Anterior cingulate cortex (tissue), 58 donors: Measurements from ENCODE around the gene ZDHHC16.
"Not testable (repeated sequence)": the region's sequence is repeated elsewhere in the genome, so short reads cannot be mapped to it uniquely, and the experiment has no call there.

Source experiments
- DNase-seq, 58 donors: peaks; one replicate each; lab custom pipeline; 2025; lab: John Stamatoyannopoulos, UW

ZDHHC16 gene

DNA sequence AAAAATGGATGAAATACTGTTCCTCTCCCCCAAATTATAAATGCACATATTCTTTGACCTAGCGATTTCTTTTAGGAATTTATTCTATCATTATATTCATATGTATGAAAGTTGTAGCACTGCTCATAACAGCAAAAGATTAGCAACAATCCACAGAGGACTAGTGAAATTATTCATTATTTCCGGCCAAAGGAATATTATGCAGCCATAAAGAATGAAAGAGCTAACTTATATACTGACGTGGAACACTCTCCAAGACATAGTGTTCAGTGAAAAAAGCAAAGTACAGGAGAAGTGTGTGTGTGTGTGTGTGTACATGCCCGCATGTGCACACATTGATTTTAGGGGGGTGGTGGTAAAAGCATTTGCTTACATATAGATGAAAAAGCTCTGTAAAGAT lies 28.9 kb downstream of the ZDHHC16 start:
- DNase-seq: no peak

DNA sequence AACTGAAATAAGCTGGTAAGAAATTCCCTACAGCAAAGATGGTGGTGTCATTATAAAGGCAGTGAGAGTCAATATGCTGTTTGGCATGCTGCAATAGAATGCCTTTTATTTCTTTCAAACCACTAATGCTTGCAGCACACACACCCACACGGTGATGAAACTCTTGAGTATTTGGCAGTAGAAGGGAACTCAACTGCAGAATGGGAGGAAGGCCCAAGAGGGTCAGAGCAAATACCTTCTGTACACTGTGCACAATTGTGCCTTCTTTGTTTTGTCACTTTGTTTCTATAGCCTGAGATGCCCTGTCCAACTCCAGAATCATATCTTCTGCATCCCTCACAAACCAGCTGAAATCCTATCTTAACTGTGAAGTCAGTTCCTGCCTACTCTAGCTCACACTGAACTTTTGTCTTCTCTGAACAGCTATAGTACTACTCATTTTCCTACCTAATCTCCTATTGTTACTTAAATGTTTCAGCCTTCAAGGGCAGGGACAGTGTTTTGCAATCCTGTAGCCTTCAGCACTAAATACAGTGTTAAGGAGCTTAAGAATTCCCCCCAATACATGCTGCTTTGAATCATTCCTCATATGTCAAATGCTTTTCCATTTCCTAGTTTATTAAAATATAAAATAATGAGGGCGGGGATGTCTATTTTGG lies 30.1 kb downstream of the ZDHHC16 start:
- peak in 1 of 58 donors; percentile 31 for DNase-seq

DNA sequence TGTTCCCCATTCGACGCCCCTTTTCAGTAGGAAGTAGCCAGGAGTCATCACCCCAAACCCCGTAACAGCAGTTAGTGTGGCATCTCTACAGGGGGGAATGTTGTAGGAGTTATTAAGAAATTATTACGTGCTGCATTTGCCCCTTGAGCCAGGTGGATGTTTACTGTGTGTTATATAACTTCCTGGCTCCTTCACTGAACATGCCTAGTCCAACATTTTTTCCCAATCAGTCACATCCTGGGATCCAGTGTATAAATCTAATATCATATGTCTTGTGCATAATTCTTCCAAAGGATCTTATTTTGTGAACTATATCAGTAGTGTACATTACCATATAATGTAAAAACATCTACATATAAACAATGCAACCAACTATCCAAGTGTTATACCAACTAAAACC lies 33.4 kb downstream of the ZDHHC16 start:
- DNase-seq: not testable (repeated sequence)

- DNase-seq: no peak
Measured at GRCh38 chr10:97479939-97480338, 34.0 kb downstream of the ZDHHC16 start.

GRCh38 chr10:97481071-97481470 lies 35.1 kb downstream of the ZDHHC16 start:
- DNase-seq: no peak

DNA sequence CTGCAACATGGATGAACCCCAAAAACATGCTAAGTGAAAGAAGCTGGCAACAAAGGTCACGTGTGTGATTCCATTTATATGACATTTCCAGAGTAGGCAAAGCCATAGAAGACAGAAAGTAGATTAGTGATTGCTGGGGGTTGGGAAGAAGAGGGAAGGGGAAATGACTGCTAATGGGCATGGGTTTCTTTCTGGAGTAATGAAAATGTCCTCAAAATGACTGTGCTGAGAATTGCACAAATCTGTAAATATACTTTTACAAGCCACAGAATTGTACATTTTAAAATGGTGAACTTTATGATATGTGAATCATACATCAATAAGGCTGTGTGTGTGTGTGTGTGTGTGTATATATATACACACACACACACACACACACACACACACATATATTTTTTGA lies 36.4 kb downstream of the ZDHHC16 start:
- DNase-seq: no peak

DNA sequence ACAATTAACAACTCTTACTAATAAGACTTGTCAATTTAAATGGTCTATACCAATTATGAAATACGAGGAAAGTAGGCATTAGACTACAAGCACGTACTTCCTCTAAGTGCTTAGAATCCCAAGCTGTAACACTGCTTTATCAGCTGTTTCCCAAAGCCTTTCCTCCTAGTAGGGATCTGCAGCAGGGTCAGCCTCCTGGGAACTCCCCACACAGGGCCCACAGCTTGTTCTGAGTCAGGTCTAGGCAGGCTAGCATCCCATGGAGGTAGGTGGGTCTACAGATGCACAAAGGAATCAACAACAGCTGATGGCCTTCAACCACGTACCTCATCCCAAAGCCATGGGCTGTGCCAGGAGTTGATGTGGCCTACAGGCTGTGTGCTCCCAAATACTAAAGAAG lies 37.5 kb downstream of the ZDHHC16 start:
- no peak for DNase-seq

DNA sequence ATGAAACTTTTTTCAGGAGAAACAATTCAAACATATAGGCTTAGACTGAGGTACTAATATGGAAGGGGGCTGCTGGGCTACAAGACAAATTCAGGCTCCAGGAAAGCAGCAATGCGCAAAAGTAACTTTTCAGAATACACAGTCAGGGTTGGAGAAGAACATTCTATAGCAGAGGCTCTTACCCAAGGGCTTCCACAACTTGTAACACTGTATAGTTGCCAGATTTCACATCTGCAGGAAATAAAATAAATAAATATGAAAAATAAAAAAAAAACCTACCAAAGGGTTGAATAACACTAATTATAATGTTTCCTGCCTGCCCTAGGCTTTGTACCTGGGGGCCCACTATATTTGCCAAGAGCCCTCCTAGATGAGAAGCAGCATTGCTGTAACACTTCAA lies 37.9 kb downstream of the ZDHHC16 start:
- DNase-seq: no peak

DNA sequence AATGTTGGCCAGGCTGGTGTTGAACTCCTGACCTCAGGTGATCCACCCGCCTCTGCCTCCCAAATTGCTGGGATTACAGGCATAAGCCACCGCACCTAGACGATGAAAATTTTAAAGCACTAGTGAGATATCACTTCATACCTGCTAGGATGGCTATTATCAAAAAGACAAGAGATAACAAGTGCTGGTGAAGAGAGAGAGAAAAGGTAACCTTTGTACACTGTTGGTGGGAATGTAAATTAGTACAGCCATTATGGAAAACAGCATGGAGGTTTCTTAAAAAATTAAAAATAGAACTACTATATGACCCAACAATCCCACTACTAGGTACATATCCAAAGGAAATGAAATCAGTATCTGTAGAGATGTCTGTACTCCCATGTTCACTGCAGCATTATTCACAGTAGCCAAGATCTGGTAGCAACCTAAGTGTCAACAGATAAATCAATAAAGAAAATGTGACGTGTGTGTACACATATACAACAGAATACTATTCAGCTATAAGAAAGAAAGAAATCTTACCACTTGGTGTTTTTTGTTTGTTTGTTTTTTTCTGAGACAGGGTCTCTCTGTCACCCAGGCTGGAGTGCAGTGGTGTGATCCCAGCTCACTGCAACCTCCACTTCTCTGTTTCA lies 39.8 kb downstream of the ZDHHC16 start:
- DNase-seq: no peak

- peak in 44 of 58 donors; percentile 4 to 85 (median 45) for DNase-seq
Measured at GRCh38 chr10:97490592-97490991, 44.6 kb downstream of the ZDHHC16 start.

DNA sequence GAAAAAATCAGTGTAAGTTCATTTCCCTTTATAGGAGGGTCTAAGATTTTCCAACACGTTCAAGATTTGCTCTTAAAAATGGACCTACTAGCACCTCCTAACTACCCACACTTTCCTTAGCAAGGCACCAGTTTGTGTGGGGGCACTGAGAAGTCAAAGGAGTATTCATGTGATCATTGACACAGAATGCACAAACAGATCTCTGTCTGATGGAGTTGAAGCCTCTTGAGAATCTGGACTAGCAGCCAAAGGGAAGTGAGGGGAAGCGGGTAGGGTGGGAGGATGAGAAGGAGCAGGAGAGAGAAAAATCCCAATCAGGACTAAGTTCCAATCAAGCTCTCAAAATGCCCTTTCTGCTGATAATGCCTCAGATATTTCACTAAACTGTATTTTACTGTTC lies 48.2 kb downstream of the ZDHHC16 start:
- DNase-seq: peak in 16 of 58 donors; percentile 11 to 80 (median 36)

- DNase-seq: no peak
Measured at GRCh38 chr10:97494863-97495506, 49.0 kb downstream of the ZDHHC16 start.

GRCh38 chr10:97497572-97498075 lies 51.6 kb downstream of the ZDHHC16 start:
- DNase-seq: peak in 55 of 58 donors; percentile 10 to 84 (median 64)

GRCh38 chr10:97498076-97498840 lies 52.3 kb downstream of the ZDHHC16 start, which contains the start of gene MMS19:
Gene MMS19, minus strand, starts transcription at chr10:97498422. Its CDS starts 38 bp downstream, at chr10:97498384.
- peak; percentile 93 to 100 (median 99) for DNase-seq

- DNase-seq: peak in 27 of 58 donors; percentile 46 to 79 (median 61)
Measured at GRCh38 chr10:97498841-97499560, 53.0 kb downstream of the ZDHHC16 start, which contains the start of gene UBTD1. Gene UBTD1, plus strand, starts transcription at chr10:97498924. Its CDS starts 280 bp downstream, at chr10:97499204.

- peak in 38 of 58 donors; percentile 11 to 69 (median 46) for DNase-seq
Measured at GRCh38 chr10:97499561-97500296, 53.8 kb downstream of the ZDHHC16 start.

- DNase-seq: no peak
Measured at GRCh38 chr10:97500297-97500575, 54.3 kb downstream of the ZDHHC16 start.

DNA sequence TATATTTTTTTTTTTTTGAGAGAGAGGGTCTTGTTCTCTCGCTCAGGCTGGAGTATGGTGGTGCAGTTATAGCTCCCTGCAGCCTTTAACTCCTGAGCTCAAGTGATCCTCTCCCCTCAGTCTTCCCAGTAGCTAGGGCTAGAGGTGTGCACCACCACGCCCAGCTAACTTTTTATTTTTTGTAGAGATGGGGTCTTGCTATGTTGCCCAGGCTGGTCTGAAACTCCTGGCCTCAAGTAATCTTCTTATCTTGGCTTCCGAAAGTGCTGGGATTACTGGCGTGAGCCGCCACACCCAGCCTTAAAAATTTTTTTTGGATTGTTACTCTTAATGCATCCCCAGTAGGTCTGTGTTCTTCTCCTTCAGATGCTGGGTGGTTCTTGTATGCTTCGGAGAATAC lies 56.9 kb downstream of the ZDHHC16 start:
- DNase-seq: no peak

- DNase-seq: no peak
Measured at GRCh38 chr10:97503406-97503805, 57.4 kb downstream of the ZDHHC16 start.
